OCI-LY3 (cell line): Measurements from ENCODE around the gene IL6.

Source experiments
- EZH2phosphoT487 ChIP-seq: fragments of 200-600 bp; shearing (Covaris generic); IDR thresholded peaks from 2 replicates; pipeline ENCODE4 v1.6.1; 2018; ENCODE audit warnings: antibody characterized with exemption, mixed run types, low read depth
- TF ChIP-seq, protein P1 (sequence below): fragments of 200-600, 300-600 bp; sonication (generic); IDR thresholded peaks from 2 replicates; pipeline ENCODE4 v1.5.1; 2014; ENCODE audit warnings: antibody characterized with exemption, low read length, low read depth

DNA sequence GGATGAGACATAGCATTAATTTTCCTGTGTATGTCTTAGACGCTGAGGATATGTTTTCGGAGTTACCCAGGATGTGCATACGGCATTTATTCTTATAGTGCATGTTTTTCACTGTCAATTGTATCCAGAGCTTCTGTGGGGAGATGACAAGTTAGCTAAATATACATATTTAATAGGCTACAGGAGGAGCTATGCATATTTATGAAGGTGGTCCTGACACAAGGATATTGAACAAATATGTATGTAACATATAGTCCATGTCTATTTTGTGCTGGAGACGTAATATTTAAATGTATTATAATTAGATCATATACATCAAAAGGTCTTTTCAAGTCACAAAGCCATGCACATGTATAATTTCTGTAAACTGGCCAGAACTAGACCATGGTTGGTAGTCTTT lies 16.0 kb downstream of the IL6 start:
- TF ChIP-seq, protein P1, sequence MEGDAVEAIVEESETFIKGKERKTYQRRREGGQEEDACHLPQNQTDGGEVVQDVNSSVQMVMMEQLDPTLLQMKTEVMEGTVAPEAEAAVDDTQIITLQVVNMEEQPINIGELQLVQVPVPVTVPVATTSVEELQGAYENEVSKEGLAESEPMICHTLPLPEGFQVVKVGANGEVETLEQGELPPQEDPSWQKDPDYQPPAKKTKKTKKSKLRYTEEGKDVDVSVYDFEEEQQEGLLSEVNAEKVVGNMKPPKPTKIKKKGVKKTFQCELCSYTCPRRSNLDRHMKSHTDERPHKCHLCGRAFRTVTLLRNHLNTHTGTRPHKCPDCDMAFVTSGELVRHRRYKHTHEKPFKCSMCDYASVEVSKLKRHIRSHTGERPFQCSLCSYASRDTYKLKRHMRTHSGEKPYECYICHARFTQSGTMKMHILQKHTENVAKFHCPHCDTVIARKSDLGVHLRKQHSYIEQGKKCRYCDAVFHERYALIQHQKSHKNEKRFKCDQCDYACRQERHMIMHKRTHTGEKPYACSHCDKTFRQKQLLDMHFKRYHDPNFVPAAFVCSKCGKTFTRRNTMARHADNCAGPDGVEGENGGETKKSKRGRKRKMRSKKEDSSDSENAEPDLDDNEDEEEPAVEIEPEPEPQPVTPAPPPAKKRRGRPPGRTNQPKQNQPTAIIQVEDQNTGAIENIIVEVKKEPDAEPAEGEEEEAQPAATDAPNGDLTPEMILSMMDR, result no peak
- TF ChIP-seq EZH2phosphoT487, result no peak
